ENCODE data around the gene C19orf73.

DNA sequence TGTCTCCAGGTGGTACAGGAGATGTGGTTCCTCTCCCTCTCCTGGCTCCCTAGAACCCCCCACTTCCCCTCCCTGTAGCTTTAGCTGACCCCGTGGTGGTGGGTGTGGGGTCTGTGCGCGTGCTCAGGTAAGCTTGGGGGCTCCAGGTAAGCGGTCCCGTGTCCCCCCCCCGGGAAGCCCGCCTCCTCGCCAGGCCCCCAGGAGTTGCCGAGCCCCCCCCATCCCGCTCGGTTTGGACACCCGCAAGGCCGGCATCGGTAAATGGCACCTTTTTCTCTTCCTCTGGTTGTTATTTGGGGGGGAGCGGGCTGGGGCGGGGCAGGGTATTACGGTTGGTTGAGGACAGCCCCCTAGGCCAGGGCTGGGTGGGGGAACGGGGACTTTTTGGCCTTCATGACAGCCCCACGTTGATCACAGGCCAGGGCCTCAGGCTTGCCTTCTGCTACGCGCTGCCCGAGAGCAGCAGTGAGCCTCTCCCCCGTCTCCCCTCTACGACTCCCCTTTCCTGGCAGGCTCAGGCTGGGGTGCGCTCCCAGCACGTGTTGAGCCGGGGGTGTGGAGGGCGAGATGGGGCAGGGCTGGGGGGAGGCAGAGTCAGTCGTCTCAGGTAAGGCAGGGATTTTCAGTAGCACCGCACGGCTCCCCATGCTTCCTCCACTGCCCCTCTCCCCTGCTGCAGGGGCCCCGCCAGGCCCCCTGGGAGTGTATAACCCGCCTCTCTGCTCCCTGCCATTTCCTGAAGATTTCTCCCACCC is 15.4 kb downstream of the C19orf73 start:
- no peak for TF ChIP-seq POLR2A (IDR thresholded peaks at IDR 0.05; ENCODE audit: low read length)
- no peak for TF ChIP-seq GATA1 (IDR thresholded peaks at IDR 0.05; ENCODE audit: low read depth, low read length)
